ENCODE results near the gene SLC38A2.
"Not testable (repeated sequence)": the region's sequence is repeated elsewhere in the genome, so short reads cannot be mapped to it uniquely, and the experiment has no call there.

Gene SLC38A2

DNA sequence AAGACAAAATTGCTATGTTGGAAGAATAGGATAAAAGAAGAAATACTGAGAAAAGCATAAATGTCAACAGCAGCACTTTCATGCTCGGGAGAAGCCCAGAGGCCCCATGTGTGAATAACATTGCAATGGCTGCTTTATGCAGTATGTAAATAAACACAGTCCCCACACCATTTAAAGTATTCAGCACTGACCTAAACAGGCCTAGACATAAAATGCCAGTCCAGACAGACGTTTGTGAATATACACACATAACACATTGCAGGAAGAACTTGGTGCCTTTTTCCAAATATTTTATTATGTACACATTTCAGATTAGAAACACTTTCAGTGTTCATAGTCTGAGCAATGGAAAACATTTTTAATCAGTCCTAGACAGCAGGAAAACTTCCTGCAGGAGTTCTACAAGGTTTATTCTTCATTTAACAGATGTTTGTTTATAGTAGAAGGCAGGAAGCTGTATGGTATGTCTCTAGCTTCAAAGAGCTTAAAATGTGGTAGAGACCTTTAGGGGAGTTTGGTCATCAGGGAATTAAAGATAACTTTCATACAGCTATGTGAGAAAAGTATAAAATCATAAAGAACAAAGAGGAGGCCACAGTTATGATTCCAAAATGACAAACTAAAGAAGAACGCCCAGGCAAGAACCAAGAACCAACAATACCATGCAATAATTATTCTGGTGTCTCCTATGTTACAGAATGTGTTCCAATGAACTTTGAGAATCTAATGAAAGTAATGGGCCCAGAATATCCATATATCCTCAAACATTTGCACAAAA is 30.6 kb upstream of the SLC38A2 start:
- H3K27me3 Mint-ChIP-seq = no peaks in the 10 kb centered on the region
- H3K4me1 Mint-ChIP-seq = peaks cover 38% of the 10 kb centered on the region
- peaks cover 3% of the 10 kb centered on the region for H3K9me3 Mint-ChIP-seq
- no peak for ATAC-seq
- H3K4me3 Mint-ChIP-seq = no peak overlapping the region
- H3K36me3 Mint-ChIP-seq = peaks cover 15% of the 10 kb centered on the region
- H3K27ac Mint-ChIP-seq = peak overlapping the region; percentile 18

DNA sequence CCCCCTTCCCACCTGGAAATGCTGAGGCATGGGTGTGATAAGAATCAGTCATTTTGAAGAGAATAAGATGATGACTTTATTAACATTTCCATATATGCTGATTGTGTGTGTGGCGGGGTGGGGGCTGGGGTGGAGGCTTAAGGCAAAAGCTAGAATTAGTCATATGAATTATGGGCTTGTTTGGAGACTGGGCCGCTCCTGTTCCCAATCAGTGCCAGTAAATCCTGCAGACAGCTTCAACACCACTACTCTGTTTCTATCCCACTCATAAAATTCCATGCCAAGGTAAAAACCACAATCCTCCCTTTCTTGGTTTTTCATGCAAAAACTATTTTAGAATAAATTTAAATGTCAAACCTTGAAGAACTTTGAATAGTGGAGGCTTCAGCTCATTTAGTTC is 29.9 kb upstream of the SLC38A2 start:
- ATAC-seq = no peak
- no peak overlapping the region for H3K27ac Mint-ChIP-seq

DNA sequence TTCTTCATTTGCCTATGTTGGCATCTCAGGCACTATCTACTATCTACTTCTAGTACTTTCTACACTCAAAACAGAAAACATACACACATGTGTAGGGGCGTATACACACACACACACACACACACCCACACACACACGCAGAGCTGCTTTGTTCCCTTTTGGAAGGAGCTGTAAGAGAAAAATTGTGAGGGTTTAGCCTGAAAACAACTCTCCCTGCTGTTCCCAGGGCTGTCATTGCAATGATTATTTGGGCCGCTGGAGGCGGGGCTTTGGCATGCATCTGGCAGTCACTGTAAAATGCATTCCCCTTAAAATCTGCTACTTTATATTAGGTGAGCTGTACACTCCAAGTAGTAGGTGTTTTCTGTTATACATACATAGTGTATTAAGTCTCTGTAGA is 29.1 kb upstream of the SLC38A2 start:
- peaks cover 16% of the 10 kb centered on the region for H3K36me3 Mint-ChIP-seq
- H3K27ac Mint-ChIP-seq = no peak overlapping the region
- H3K9me3 Mint-ChIP-seq = peaks cover 3% of the 10 kb centered on the region
- no peak for ATAC-seq
- H3K27me3 Mint-ChIP-seq = no peaks in the 10 kb centered on the region
- H3K4me3 Mint-ChIP-seq = no peak overlapping the region
- H3K4me1 Mint-ChIP-seq = peaks cover 39% of the 10 kb centered on the region

More for the DNA sequence above, 29.9 kb upstream of the SLC38A2 start:
- peaks cover 16% of the 10 kb centered on the region for H3K36me3 Mint-ChIP-seq
- no peaks in the 10 kb centered on the region for H3K27me3 Mint-ChIP-seq
- H3K9me3 Mint-ChIP-seq = peaks cover 3% of the 10 kb centered on the region
- no peak overlapping the region for H3K4me3 Mint-ChIP-seq
- peaks cover 39% of the 10 kb centered on the region for H3K4me1 Mint-ChIP-seq

DNA sequence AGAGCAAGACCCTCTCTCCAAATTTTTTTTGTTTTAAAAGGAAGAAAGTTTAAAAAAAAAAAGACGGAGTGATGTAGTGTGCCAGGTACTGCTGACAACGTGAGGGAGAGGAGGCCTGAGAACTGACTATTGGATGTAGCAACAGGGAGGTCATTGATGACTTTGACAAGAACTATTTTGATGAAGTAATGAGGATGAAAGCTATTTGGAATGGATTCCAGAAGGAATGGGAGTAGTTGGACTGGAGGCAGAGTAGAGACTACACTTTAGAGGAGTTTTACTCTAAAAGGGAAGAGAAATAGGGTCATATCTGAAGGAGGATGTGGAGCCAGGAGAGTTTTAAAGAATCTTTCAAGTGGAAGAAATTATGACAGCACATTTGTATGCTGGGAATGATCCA is 27.8 kb upstream of the SLC38A2 start:
- no peaks in the 10 kb centered on the region for H3K9me3 Mint-ChIP-seq
- no peak for ATAC-seq
- H3K4me3 Mint-ChIP-seq = no peak overlapping the region
- peaks cover 39% of the 10 kb centered on the region for H3K4me1 Mint-ChIP-seq
- H3K27ac Mint-ChIP-seq = no peak overlapping the region
- H3K27me3 Mint-ChIP-seq = no peaks in the 10 kb centered on the region
- H3K36me3 Mint-ChIP-seq = peaks cover 11% of the 10 kb centered on the region

- ATAC-seq, H3K27me3 Mint-ChIP-seq, H3K27ac Mint-ChIP-seq, H3K4me3 Mint-ChIP-seq, H3K9me3 Mint-ChIP-seq: not testable (repeated sequence)
- H3K4me1 Mint-ChIP-seq = peaks cover 39% of the 10 kb centered on the region
- peaks cover 13% of the 10 kb centered on the region for H3K36me3 Mint-ChIP-seq
Observed at GRCh38 chr12:46399461-46400248, 27.1 kb upstream of the SLC38A2 start.

- no peaks in the 10 kb centered on the region for H3K27me3 Mint-ChIP-seq
- H3K4me1 Mint-ChIP-seq = peaks cover 35% of the 10 kb centered on the region
- H3K27ac Mint-ChIP-seq = no peak overlapping the region
- no peak for ATAC-seq
- H3K4me3 Mint-ChIP-seq = no peak overlapping the region
- peaks cover 27% of the 10 kb centered on the region for H3K36me3 Mint-ChIP-seq
- no peaks in the 10 kb centered on the region for H3K9me3 Mint-ChIP-seq
Observed at GRCh38 chr12:46396826-46397225, 24.3 kb upstream of the SLC38A2 start.

GRCh38 chr12:46395388-46395787 is 22.8 kb upstream of the SLC38A2 start:
- peaks cover 27% of the 10 kb centered on the region for H3K36me3 Mint-ChIP-seq
- no peak overlapping the region for H3K4me3 Mint-ChIP-seq
- no peaks in the 10 kb centered on the region for H3K27me3 Mint-ChIP-seq
- no peak overlapping the region for H3K27ac Mint-ChIP-seq
- H3K4me1 Mint-ChIP-seq = peaks cover 40% of the 10 kb centered on the region
- ATAC-seq = no peak
- H3K9me3 Mint-ChIP-seq = no peaks in the 10 kb centered on the region

DNA sequence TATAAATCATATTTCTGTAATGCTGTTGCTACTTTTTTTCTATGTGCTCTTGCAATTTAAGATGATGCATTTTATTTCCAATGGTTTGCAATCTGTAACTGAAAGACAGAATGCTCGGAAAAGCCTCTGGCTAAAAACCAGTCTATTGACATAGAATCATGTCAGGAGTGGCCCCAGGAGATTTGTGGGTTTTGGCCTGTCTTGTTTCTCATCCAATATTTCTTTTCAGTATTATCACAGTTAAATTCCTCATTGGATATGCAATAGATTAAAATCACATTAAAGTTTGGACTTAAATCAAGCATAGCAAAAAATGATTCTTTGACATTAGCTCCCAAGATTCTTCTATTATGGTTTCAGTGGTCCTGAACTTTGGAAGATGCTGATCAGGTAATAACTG is 19.1 kb upstream of the SLC38A2 start:
- H3K27ac Mint-ChIP-seq = peak overlapping the region; percentile 94
- H3K36me3 Mint-ChIP-seq = peaks cover 16% of the 10 kb centered on the region
- peaks cover 56% of the 10 kb centered on the region for H3K4me1 Mint-ChIP-seq
- H3K4me3 Mint-ChIP-seq = no peak overlapping the region
- no peak for ATAC-seq
- no peaks in the 10 kb centered on the region for H3K9me3 Mint-ChIP-seq
- H3K27me3 Mint-ChIP-seq = no peaks in the 10 kb centered on the region

DNA sequence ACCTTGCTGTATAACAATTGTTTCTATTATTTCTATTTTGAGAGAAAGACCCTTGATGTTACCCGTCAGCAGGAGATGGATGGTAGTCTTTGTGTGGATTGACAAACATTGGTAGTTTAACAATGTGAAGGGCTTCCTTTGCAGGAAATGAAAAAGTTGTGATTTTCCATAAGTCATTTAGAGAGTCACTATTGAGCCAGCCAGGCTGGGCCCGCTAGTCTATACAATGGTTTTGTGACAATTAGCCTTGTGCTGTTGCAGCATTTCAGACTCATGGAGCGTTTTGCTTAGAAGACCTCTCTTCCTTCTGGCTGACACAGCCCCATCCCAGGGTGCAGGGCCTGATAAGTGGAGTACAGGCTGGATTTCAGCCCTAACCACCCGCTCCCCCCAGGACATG is 18.3 kb upstream of the SLC38A2 start:
- H3K4me1 Mint-ChIP-seq = peaks cover 56% of the 10 kb centered on the region
- H3K36me3 Mint-ChIP-seq = peaks cover 16% of the 10 kb centered on the region
- no peaks in the 10 kb centered on the region for H3K27me3 Mint-ChIP-seq
- peak overlapping the region; percentile 94 for H3K27ac Mint-ChIP-seq
- ATAC-seq = no peak
- no peaks in the 10 kb centered on the region for H3K9me3 Mint-ChIP-seq
- H3K4me3 Mint-ChIP-seq = peak overlapping the region; percentile 56

- Mint-ChIP-seq H3K4me1 (peaks cover 60% of the 10 kb centered on the region), H3K36me3 (peaks cover 16% of the 10 kb centered on the region), H3K4me3 (peak overlapping the region; percentile 56), H3K9me3 (no peaks in the 10 kb centered on the region), H3K27me3 (no peaks in the 10 kb centered on the region), H3K27ac (peak overlapping the region; percentile 94)
- ATAC-seq = no peak
Observed at GRCh38 chr12:46390304-46390703, 17.7 kb upstream of the SLC38A2 start.

DNA sequence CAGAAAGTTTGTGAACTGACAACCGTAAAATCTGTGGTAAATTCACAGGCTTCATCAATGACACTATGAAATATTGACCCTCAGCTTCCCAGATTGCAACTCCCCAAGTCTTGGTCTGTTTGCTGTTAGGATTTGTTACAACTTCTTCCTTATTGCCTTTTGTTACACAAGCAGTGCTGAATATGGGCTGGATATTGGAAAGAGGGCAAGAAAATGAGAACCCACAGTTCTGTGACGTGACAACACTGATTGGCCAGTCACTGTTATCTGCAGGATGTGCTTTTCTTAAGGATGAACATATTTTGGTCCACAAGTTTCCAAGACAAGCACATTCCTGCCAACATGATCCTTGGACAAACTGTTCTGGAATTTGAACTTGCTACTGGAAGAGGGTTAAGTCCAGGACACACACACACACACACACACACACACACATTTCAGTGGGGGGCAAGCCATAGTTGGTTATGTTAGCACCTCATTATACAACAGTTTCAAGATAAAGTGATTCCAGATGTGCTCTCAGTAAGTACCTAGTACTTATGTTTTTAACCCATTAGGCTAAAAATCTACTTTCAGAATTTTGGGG is 16.6 kb upstream of the SLC38A2 start:
- ATAC-seq = no peak
- no peaks in the 10 kb centered on the region for H3K9me3 Mint-ChIP-seq
- no peaks in the 10 kb centered on the region for H3K27me3 Mint-ChIP-seq
- peaks cover 70% of the 10 kb centered on the region for H3K4me1 Mint-ChIP-seq
- no peak overlapping the region for H3K4me3 Mint-ChIP-seq
- H3K36me3 Mint-ChIP-seq = peaks cover 10% of the 10 kb centered on the region
- H3K27ac Mint-ChIP-seq = peak overlapping the region; percentile 76

DNA sequence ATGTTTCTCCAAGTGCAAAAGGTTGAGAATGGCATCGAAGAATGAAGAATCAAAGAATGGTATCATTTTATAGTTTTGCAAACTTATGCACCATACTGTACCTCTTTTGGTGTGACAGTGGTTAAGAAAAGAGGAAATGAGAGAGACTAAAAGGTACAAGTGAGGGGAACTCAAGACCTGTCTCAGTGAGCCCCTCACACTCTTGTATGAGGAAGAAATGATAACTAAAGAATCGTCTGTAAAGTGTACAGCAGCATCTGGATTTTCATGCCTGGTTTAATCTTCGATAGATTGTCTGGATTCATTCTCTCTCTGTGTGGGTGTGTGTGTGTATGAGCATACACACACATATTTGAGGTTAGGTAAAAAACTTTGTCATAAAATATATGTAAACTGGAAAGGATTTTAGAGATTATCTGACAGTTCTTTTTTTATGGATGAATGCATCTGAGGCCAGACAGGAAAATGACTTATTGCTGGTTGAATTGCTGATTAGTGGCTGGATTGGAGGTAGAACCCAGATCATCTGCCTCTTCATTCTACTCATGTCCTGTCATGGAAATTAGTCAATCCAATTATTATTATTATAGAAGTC is 16.0 kb upstream of the SLC38A2 start:
- Mint-ChIP-seq H3K27ac (peak overlapping the region; percentile 76), H3K36me3 (peaks cover 6% of the 10 kb centered on the region), H3K4me3 (peak overlapping the region; percentile 41), H3K9me3 (no peaks in the 10 kb centered on the region), H3K27me3 (no peaks in the 10 kb centered on the region), H3K4me1 (peaks cover 73% of the 10 kb centered on the region)
- ATAC-seq = peak; percentile 83

- ATAC-seq = peak; percentile 56
- Mint-ChIP-seq H3K4me3 (peak overlapping the region; percentile 61), H3K4me1 (peaks cover 68% of the 10 kb centered on the region), H3K9me3 (no peaks in the 10 kb centered on the region), H3K27ac (peak overlapping the region; percentile 76), H3K27me3 (no peaks in the 10 kb centered on the region), H3K36me3 (no peaks in the 10 kb centered on the region)
Observed at GRCh38 chr12:46387670-46388069, 15.1 kb upstream of the SLC38A2 start.

GRCh38 chr12:46386877-46387629 is 14.5 kb upstream of the SLC38A2 start:
- H3K4me1 Mint-ChIP-seq = peaks cover 67% of the 10 kb centered on the region
- H3K27ac Mint-ChIP-seq = peak overlapping the region; percentile 76
- H3K36me3 Mint-ChIP-seq = no peaks in the 10 kb centered on the region
- peak overlapping the region; percentile 61 for H3K4me3 Mint-ChIP-seq
- no peaks in the 10 kb centered on the region for H3K27me3 Mint-ChIP-seq
- no peaks in the 10 kb centered on the region for H3K9me3 Mint-ChIP-seq
- ATAC-seq = no peak
